ENCODE results near the gene NFYA. TPM values are rescaled to one million over a fixed set of nuclear protein-coding genes. Genes with fewer than 3 reads are reported as not detected.

The NFYA gene
- total RNA-seq, 1 experiment from 2014 or later, result 43.0 TPM

GRCh38 chr6:41062056-41062455 is 10.7 kb upstream of the NFYA start:
- DNase-seq, result no peak
- Mint-ChIP-seq H3K4me1 (peaks cover 9 to 15% of the 10 kb centered on the region in 2 experiments), H3K27me3 (ENCODE audit: low read depth) (no peaks in the 10 kb centered on the region), H3K9me3 (no peaks in the 10 kb centered on the region), H3K36me3 (ENCODE audit: insufficient read depth in 1 of 3, low read depth in 3 of 3) (peaks cover 2 to 28% (median 19%) of the 10 kb centered on the region in 3 experiments; a peak in 5 of 7 replicates), H3K4me3 (no peak overlapping the region), H3K27ac (no peak overlapping the region)
- Histone ChIP-seq H3K4ac (ENCODE audit: low read depth, low read length) (no peak overlapping the region), H2BK20ac (ENCODE audit: low read depth, low read length, poor library complexity, severe bottlenecking) (no peak overlapping the region), H4K8ac (replicated peaks; ENCODE audit: insufficient read length, low read depth, low read length) (no peak overlapping the region), H2BK15ac (ENCODE audit: low read depth, low read length) (no peak overlapping the region), H4K91ac (ENCODE audit: insufficient read length, low read depth, low read length) (no peak overlapping the region), H2AK5ac (ENCODE audit: insufficient read length, low read length) (no peak overlapping the region), H3K14ac (ENCODE audit: insufficient read depth, low read length) (no peak overlapping the region), H3K4me2 (ENCODE audit: insufficient read depth, insufficient read length, low read length) (no peak overlapping the region), H3K27me3 (ENCODE audit: insufficient read depth, low read length) (no peaks in the 10 kb centered on the region), H3T11ph (ENCODE audit: low read length) (no peak overlapping the region), H4K5ac (ENCODE audit: insufficient read length, low read depth, low read length) (no peak overlapping the region), H3K27ac (ENCODE audit: insufficient read length, low read depth, low read length) (no peak overlapping the region), H2AFZ (ENCODE audit: low read length) (no peak overlapping the region), H3K23me2 (ENCODE audit: insufficient read length, low read depth, low read length, poor library complexity, severe bottlenecking) (no peaks in the 10 kb centered on the region), H3K79me1 (ENCODE audit: insufficient read depth, low read depth, low read length, poor library complexity, severe bottlenecking) (no peaks in the 10 kb centered on the region), H2BK120ac (ENCODE audit: low read depth, low read length, poor library complexity, severe bottlenecking) (no peak overlapping the region), H3K18ac (ENCODE audit: insufficient read length, low read depth, low read length) (no peak overlapping the region), H3K23ac (ENCODE audit: insufficient read length, low read depth, low read length) (no peak overlapping the region), H3K4me1 (ENCODE audit: insufficient read depth, low read length) (0 out of 2 replicates have a peak, but pooled peaks cover 5% of the 10 kb centered on the region), H3K56ac (ENCODE audit: insufficient read length, low read depth, low read length) (no peak overlapping the region), H3K79me2 (ENCODE audit: insufficient read depth, low read length) (no peaks in the 10 kb centered on the region), H3K9ac (ENCODE audit: extremely low read depth, insufficient read length, low read length) (no peak overlapping the region), H3K9me3 (ENCODE audit: control insufficient read depth, low read depth, low read length) (no peaks in the 10 kb centered on the region), H2BK12ac (ENCODE audit: insufficient read length, low read depth, low read length) (no peak overlapping the region), H2BK5ac (ENCODE audit: insufficient read length, low read length) (no peak overlapping the region), H4K20me1 (ENCODE audit: control insufficient read depth, insufficient read depth, insufficient read length) (no peaks in the 10 kb centered on the region)
- no peak for TF ChIP-seq CTCF (conservative IDR thresholded peaks at IDR 0.05)
- WGBS (ENCODE audit: extremely low coverage, insufficient read length, low lambda C conversion rate), result no CpG with 5 or more reads among the region's 1 CpG

Measured in H9 (cell line).